ENCODE measurements around the gene SLC25A51.

- TF ChIP-seq ZNF518A (tag by site-specific recombination; conservative IDR thresholded peaks at IDR 0.05; ENCODE audit: low read depth) (no peak), ZSCAN4 (tag by site-specific recombination; IDR thresholded peaks at IDR 0.05) (no peak), ZBTB7A (tag by site-specific recombination; IDR thresholded peaks at IDR 0.05; ENCODE audit: low read depth) (no peak), HIC1 (tag by site-specific recombination; IDR thresholded peaks at IDR 0.05) (no peak), CTCF (tag by site-specific recombination; IDR thresholded peaks at IDR 0.05) (no peak), ZNF76 (tag by site-specific recombination; IDR thresholded peaks at IDR 0.05; ENCODE audit: borderline replicate concordance, low read depth) (no peak)
These were observed 22.1 kb upstream of the SLC25A51 start for GRCh38 chr9:37925786-37926736.
